GM12892 (cell line): ENCODE data around the gene HOMER2. TPM values are rescaled to one million over a fixed set of nuclear protein-coding genes. Genes with fewer than 3 reads are reported as not detected.
A peak's percentile ranks its signal among the peaks of the same experiment; 100 is the strongest.
"Not testable (repeated sequence)": the region's sequence is repeated elsewhere in the genome, so short reads cannot be mapped to it uniquely, and the experiment has no call there.

ENCODE experiments used
- DNase-seq: peaks from one replicate; pipeline ENCODE4 v3.0.0; 2011; ENCODE audit not compliant: insufficient read length
- FAIRE-seq: peaks from 2 replicates; lab custom pipeline; 2011; peaks lifted over from hg19 to GRCh38; lab: Jason Lieb, UNC
- POLR2A ChIP-seq: IDR thresholded peaks from 2 replicates; pipeline ENCODE4 v1.6.1; 2011; ENCODE audit warnings: low read depth, low read length, control low read depth
- POLR2AphosphoS5 ChIP-seq: IDR thresholded peaks from 2 replicates; pipeline ENCODE4 v1.6.1; 2011; ENCODE audit warnings: low read depth, low read length, control low read depth
- TAF1 ChIP-seq: IDR thresholded peaks from 2 replicates; pipeline ENCODE4 v1.6.1; 2011; ENCODE audit warnings: low read depth, mild to moderate bottlenecking, control low read depth, low read length, borderline replicate concordance
- polyA plus RNA-seq: library from polyadenylated mRNA; unstranded; fragments of >200 nt; gene quantifications from one replicate; pipeline ENCODE4 v1.2.1, GENCODE V29; 2012; ENCODE audit warnings: missing spikeins, inconsistent platforms; ENCODE audit not compliant: missing spikeins

HOMER2 gene
- polyA plus RNA-seq = 3.3 TPM

GRCh38 chr15:82952158-82953081 lies at the start of gene HOMER2:
Gene HOMER2, minus strand, starts transcription at chr15:82952720. Its CDS starts 185 bp downstream, at chr15:82952535.
- TF ChIP-seq POLR2A (no peak), TAF1 (no peak), POLR2AphosphoS5 (no peak)
- DNase-seq = no peak
- FAIRE-seq = no peak

- not testable (repeated sequence) for FAIRE-seq, DNase-seq
These were observed 48.1 kb upstream of the HOMER2 start for GRCh38 chr15:83000672-83001031.

- TF ChIP-seq POLR2A = no peak
- no peak for TF ChIP-seq POLR2AphosphoS5
- TF ChIP-seq TAF1 = no peak
These were observed 47.6 kb upstream of the HOMER2 start for GRCh38 chr15:82999905-83000671.

GRCh38 chr15:82999426-82999825 lies 46.9 kb upstream of the HOMER2 start:
- no peak for TF ChIP-seq POLR2A
- no peak for TF ChIP-seq POLR2AphosphoS5
- TF ChIP-seq TAF1 = no peak
- no peak for DNase-seq
- FAIRE-seq = no peak

More at GRCh38 chr15:82999905-83000671, 47.6 kb upstream of the HOMER2 start:
- FAIRE-seq (peak; percentile 60), DNase-seq (peak; percentile 27)

GRCh38 chr15:82995938-82996337 lies 43.4 kb upstream of the HOMER2 start:
- DNase-seq (no peak), FAIRE-seq (no peak)
- no peak for TF ChIP-seq POLR2A
- no peak for TF ChIP-seq TAF1

- no peak for FAIRE-seq
- DNase-seq = no peak
- TF ChIP-seq POLR2AphosphoS5 = no peak
- no peak for TF ChIP-seq POLR2A
- TF ChIP-seq TAF1 = no peak
These were observed 42.6 kb upstream of the HOMER2 start for GRCh38 chr15:82995076-82995475.

GRCh38 chr15:82993144-82993543 lies 40.6 kb upstream of the HOMER2 start:
- DNase-seq (no peak), FAIRE-seq (no peak)
- no peak for TF ChIP-seq TAF1
- no peak for TF ChIP-seq POLR2AphosphoS5
- no peak for TF ChIP-seq POLR2A

GRCh38 chr15:82992436-82992998 lies 40.0 kb upstream of the HOMER2 start:
- FAIRE-seq (no peak), DNase-seq (no peak)
- TF ChIP-seq POLR2AphosphoS5 (no peak), POLR2A (no peak), TAF1 (no peak)

GRCh38 chr15:82986442-82986780 lies 33.9 kb upstream of the HOMER2 start:
- DNase-seq (peak; percentile 37), FAIRE-seq (no peak)

GRCh38 chr15:82985688-82986441 lies 33.3 kb upstream of the HOMER2 start, which contains the start of gene RAMAC:
Gene RAMAC, plus strand, starts transcription at chr15:82986210. Its CDS starts 2,809 bp downstream, at chr15:82989019.
- FAIRE-seq (peak; percentile 100), DNase-seq (peak; percentile 72)
- TF ChIP-seq TAF1 (no peak), POLR2A (peak; percentile 87), POLR2AphosphoS5 (peak; percentile 81)

More at GRCh38 chr15:82986442-82986780, 33.9 kb upstream of the HOMER2 start:
- no peak for TF ChIP-seq POLR2AphosphoS5
- TF ChIP-seq POLR2A = no peak

- no peak for FAIRE-seq
- TF ChIP-seq POLR2AphosphoS5 = no peak
- no peak for TF ChIP-seq POLR2A
- no peak for TF ChIP-seq TAF1
These were observed 28.5 kb upstream of the HOMER2 start for GRCh38 chr15:82980981-82981380.

More at GRCh38 chr15:82980981-82981380, 28.5 kb upstream of the HOMER2 start:
- no peak for DNase-seq
